ENCODE results near the gene OSBPL7. TPM values are rescaled to one million over a fixed set of nuclear protein-coding genes. Genes with fewer than 3 reads are reported as not detected.

Gene OSBPL7
- total and polyA plus RNA-seq, 8 donors, result 7.9 to 330 (median 43.9) TPM

- Histone ChIP-seq H3K4me3 (no peak overlapping the region), H3K4me1 (peaks cover 11 to 17% (median 14%) of the 10 kb centered on the region in 4 donors), H3K36me3 (no peaks in the 10 kb centered on the region), H3K9me3 (no peaks in the 10 kb centered on the region), H3K27me3 (peaks cover 20 to 97% (median 69%) of the 10 kb centered on the region in 3 donors), H3K27ac (peak overlapping the region in 1 of 5 donors; percentile 9)
- TF ChIP-seq POLR2A (IDR thresholded peaks at IDR 0.05) (no peak), CTCF (IDR thresholded peaks at IDR 0.05) (no peak), POLR2AphosphoS5 (IDR thresholded peaks at IDR 0.05) (no peak), EP300 (IDR thresholded peaks at IDR 0.05) (no peak)
- peak in 1 of 2 donors; percentile 42 for DNase-seq
- WGBS, 5 donors, result 19 to 37% (median 35%) methylated on average over 3 of the region's 3 CpGs
- intact Hi-C loops (cut with DNase I; ENCODE audit: low total_unique reads), result no loop called here
Measured at GRCh38 chr17:47855737-47856136, 34.1 kb upstream of the OSBPL7 start.

GRCh38 chr17:47853616-47854015, 32.0 kb upstream of the OSBPL7 start:
- TF ChIP-seq CTCF (IDR thresholded peaks at IDR 0.05) (no peak), POLR2AphosphoS5 (IDR thresholded peaks at IDR 0.05) (no peak), EP300 (IDR thresholded peaks at IDR 0.05) (no peak)
- no peak for DNase-seq
- Histone ChIP-seq H3K4me3 (no peak overlapping the region), H3K27ac (no peak overlapping the region), H3K27me3 (peaks cover 20 to 99% (median 88%) of the 10 kb centered on the region in 3 donors), H3K9me3 (no peaks in the 10 kb centered on the region), H3K36me3 (no peaks in the 10 kb centered on the region), H3K4me1 (peaks cover 16 to 25% (median 20%) of the 10 kb centered on the region in 4 donors)
- 34 to 45% (median 42%) methylated on average over 5 of the region's 5 CpGs for WGBS, 5 donors
- intact Hi-C loops (cut with DNase I; ENCODE audit: low total_unique reads), result no loop called here

DNA sequence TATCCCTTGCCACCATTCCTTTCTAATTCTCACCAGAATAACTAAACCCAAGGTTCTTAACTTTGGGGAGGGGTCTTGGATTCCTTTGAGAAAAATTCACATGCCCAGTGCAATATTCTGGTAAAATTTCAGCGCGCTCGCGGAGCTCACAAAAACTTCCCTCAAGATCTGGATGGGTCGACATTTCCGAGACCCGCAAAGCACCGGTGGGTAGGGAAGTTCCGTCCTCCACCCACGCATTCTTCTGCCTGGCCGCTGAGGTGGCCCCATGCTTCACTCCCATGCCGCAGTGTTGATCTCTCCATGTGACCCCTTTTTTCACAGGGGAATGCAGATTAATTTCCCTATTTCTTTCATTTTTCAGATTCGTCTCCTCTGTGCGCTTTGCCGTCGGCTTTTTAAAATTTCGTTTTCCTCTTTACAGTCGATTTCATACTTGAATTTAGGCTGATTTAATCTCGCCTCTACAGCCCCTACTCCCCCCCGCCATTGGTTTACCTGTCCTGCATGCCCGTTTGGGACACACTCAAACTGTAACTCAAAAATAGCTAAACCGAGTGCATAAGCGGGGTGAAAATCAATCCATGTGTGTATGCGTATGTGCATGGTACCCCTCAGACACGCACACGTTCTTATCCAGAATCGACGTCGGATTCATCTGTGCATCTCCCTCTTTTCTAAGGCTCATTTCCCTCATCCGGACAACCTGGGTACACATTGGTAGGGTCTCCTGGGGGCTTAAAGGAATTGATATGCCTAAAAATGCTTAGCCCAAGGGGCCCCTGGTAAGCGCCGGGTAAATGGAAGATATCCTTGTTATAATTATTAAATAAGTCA, 30.7 kb upstream of the OSBPL7 start:
- H3K27me3 ChIP-seq, result peaks cover 33 to 100% (median 96%) of the 10 kb centered on the region in 3 donors
- H3K36me3 ChIP-seq, result no peaks in the 10 kb centered on the region
- no peaks in the 10 kb centered on the region for H3K9me3 ChIP-seq
- no peak overlapping the region for H3K4me3 ChIP-seq
- no peak overlapping the region for H3K27ac ChIP-seq
- 19 to 41% (median 23%) methylated on average over 32 of the region's 32 CpGs for WGBS, 5 donors
- intact Hi-C loops (cut with DNase I; ENCODE audit: low total_unique reads), result no loop called here
- peaks cover 24 to 34% (median 28%) of the 10 kb centered on the region in 4 donors for H3K4me1 ChIP-seq
- TF ChIP-seq CTCF (IDR thresholded peaks at IDR 0.05), result no peak
- no peak for TF ChIP-seq POLR2AphosphoS5 (IDR thresholded peaks at IDR 0.05)
- no peak for TF ChIP-seq EP300 (IDR thresholded peaks at IDR 0.05)
- TF ChIP-seq POLR2A (IDR thresholded peaks at IDR 0.05), result no peak
- peak in 1 of 2 donors; percentile 25 for DNase-seq

DNA sequence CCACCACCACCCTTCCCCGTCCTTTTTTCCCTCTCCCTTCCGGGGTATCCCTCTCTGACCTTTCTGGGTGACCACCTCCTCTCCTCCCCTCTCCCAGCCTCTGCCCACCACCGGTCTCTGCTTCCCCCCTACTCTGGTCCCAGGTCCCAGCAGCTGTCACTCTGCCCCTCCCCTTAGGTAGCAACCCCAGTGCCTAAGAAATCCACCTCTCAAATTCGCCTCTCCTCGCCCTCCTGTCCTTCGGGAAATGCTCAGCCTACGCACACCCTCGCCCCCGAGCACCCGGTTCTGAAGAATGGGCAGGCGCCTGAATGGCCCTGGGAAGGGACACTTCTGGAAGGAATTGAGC, 30.1 kb upstream of the OSBPL7 start:
- Histone ChIP-seq H3K36me3 (no peaks in the 10 kb centered on the region), H3K9me3 (no peaks in the 10 kb centered on the region), H3K4me3 (peak overlapping the region in 1 of 4 donors; percentile 54), H3K4me1 (peaks cover 27 to 40% (median 33%) of the 10 kb centered on the region in 4 donors), H3K27me3 (peaks cover 36 to 100% (median 97%) of the 10 kb centered on the region in 3 donors), H3K27ac (no peak overlapping the region)
- 20 to 34% (median 34%) methylated on average over 10 to 11 of the region's 11 CpGs for WGBS, 5 donors
- TF ChIP-seq POLR2A (IDR thresholded peaks at IDR 0.05), result no peak
- TF ChIP-seq CTCF (IDR thresholded peaks at IDR 0.05), result no peak
- no peak for TF ChIP-seq POLR2AphosphoS5 (IDR thresholded peaks at IDR 0.05)
- TF ChIP-seq EP300 (IDR thresholded peaks at IDR 0.05), result no peak
- no peak for DNase-seq
- intact Hi-C loops (cut with DNase I; ENCODE audit: low total_unique reads), result no loop called here
